ENCODE measurements around the gene NSUN7.

Gene NSUN7

DNA sequence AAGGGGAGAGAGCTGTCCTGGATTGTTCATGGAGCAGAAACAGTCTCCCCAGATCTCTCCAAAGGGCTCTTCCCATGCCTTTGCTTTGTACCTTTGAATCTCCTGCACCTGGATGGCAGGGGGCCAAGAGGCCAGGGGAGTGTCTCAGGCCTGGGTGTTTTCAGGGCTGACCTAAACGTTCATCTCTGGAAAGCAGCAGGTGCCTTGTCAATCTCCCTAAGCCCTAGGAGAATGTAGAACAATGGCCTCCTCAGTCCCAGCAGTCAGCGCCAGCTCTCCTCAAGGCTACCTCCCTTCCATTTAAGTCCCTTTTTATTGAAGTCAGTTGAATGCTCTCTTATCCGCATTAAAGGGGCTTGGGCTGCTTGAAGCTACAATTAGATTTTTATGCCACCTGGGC lies 31.2 kb upstream of the NSUN7 start:
- no peak for TF ChIP-seq CTCF (IDR thresholded peaks at IDR 0.05; ENCODE audit: low read depth, low read length)
- no peak for DNase-seq (ENCODE audit: extremely low read depth, low read depth)

DNA sequence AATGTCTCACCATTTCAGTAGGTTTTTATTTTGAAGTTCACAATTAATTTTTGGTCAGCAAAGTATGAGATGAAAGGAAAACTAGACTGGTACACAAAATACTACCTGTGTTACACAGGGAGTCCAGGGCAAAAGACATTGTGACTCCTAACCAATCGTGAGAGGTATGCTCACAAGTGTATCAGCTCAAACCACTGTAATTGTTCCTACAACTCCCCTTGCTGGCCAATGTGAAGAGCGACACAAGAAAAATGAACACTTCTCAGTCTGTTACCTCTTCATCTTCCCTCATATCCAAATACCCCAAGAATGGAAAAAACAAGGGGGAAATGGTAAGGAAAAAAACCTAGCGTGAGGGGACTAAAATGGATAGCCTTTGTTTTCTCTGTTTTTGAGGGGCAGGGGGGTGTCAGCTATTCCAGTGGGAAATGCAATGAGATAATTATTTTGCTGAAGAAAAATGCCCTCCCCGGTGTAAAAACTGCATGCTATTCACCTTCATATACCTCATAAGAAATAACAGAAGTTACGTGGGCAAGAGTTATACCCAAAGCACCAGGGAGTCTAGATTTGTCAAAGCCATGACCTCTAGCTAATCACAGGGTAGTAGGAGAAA lies 30.6 kb upstream of the NSUN7 start:
- peak; percentile 22 for DNase-seq (ENCODE audit: extremely low read depth, low read depth)

DNA sequence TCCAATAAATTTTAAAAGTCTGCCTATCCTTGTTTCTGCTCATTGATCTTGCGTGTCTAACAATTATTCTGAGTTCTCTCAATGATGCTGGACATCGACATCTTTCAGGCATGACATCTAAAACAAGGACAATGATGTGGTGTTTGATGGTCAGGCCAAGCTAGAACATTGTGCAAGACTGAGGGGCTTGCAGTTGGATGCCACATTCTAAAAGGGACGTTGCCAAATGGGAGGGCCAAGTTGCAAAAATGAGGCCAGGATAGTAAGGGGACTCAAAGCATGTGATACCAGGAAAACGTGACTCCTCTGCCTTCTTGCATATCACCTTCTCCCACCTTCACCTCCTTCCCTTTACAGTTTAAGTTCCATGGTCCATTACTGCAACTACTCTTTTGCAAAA lies 29.4 kb upstream of the NSUN7 start:
- DNase-seq (ENCODE audit: extremely low read depth, low read depth): no peak
- no peak for TF ChIP-seq CTCF (IDR thresholded peaks at IDR 0.05; ENCODE audit: low read depth, low read length)

More for the DNA sequence above, 30.6 kb upstream of the NSUN7 start:
- TF ChIP-seq CTCF (IDR thresholded peaks at IDR 0.05; ENCODE audit: low read depth, low read length): peak; percentile 69

- TF ChIP-seq CTCF (IDR thresholded peaks at IDR 0.05; ENCODE audit: low read depth, low read length): no peak
- DNase-seq (ENCODE audit: extremely low read depth, low read depth): no peak
These were observed 28.8 kb upstream of the NSUN7 start for GRCh38 chr4:40720916-40721315.

DNA sequence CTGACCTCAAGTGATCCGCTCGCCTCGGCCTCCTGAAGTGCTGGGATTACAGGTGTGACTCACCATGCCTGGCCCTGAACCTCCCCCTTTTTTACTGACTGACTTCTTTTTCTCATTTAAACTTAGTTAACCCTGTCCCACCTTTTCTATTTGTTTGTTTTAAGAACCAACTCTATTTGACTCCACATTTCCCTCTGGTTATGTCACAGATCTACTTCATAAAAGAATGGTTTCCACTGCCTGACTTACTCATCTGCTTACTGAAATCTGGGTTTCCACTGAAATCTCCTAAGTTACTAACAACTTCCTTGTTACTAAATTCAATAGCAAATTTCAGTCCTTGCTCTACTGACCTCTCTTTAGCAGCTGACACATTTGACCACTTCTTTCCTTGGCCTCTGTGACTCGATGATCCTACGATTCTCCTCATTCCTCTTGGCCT lies 28.0 kb upstream of the NSUN7 start:
- no peak for TF ChIP-seq CTCF (IDR thresholded peaks at IDR 0.05; ENCODE audit: low read depth, low read length)
- DNase-seq (ENCODE audit: extremely low read depth, low read depth): no peak

DNA sequence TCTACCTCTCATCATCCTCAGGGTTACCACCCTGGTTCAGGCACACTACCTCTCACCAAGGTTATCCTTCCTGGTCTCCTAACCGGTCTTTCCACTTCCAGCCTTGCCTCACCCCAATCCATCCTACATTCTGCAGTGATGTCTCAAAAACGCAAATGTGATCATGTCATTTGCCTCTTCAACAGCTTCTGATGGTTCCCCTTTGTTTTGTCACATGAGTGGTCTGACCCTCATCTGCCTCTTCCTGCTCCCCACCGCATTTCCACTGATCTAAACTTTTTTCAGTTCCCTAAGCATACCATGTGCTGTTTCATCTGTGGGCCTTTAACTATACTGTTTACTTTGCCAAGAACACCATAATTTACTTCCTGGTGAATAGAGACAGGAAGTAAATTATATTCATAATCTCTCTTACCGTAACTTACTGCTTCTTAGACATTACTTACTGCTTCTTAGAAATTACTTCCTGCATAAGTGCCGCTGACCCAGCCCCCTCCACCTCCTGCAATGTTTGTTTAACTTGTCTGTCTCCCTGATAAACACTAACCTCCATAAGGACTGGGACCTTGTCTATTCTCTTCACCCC lies 27.1 kb upstream of the NSUN7 start:
- no peak for DNase-seq (ENCODE audit: extremely low read depth, low read depth)
- no peak for TF ChIP-seq CTCF (IDR thresholded peaks at IDR 0.05; ENCODE audit: low read depth, low read length)

DNA sequence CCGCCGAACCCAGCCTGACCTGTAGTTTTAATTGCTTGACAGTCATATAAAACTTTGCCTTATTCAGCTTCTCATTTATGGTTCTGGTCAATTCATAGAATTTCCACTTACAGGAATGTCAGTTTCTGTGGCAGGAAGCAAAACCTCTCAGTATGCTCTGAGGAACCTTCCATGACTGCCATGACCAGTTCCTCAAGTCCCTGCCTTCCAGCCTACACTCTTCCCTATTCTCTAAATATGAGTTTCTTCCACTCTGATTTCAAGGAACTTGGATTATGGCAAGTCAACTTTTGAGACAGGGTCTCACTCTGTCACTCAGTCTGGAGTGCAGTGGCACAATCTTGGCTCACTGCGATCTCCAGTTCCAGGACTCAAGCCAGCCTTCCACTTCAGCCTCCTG lies 26.0 kb upstream of the NSUN7 start:
- DNase-seq (ENCODE audit: extremely low read depth, low read depth): no peak
- no peak for TF ChIP-seq CTCF (IDR thresholded peaks at IDR 0.05; ENCODE audit: low read depth, low read length)
